Gastroesophageal sphincter (tissue), 4 donors: ENCODE measurements around the gene SHISA7. TPM values are rescaled to one million over a fixed set of nuclear protein-coding genes. Genes with fewer than 3 reads are reported as not detected.

ENCODE experiments used
- ATAC-seq: fragments of 150-250 bp; one replicate; pipeline ENCODE4 v1.9.1; 2016; ENCODE audit warnings: mild to moderate bottlenecking, moderate library complexity
- H3K27ac ChIP-seq, 4 donors: fragments of 200-600 bp; sonication (generic) in 3 of 4; 1 replicate in 3 of 4; 2 replicates in 1 of 4; pipeline ENCODE4 v1.5.1; 2016 to 2019
- H3K27me3 ChIP-seq: fragments of 200-600 bp; sonication (generic); one replicate; pipeline ENCODE4 v1.5.1; 2019
- H3K36me3 ChIP-seq, 2 donors: fragments of 200-600 bp; sonication (generic); one replicate each; pipeline ENCODE4 v1.5.1; 2019; ENCODE audit warnings: control low read depth in 1 of 2
- H3K4me1 ChIP-seq, 3 donors: fragments of 200-600 bp; sonication (generic); 1 replicate in 2 of 3; 2 replicates in 1 of 3; pipeline ENCODE4 v1.5.1; 2016 to 2019; ENCODE audit warnings: control low read depth in 2 of 3
- H3K4me3 ChIP-seq, 2 donors: fragments of 200-600 bp; sonication (generic); one replicate each; pipeline ENCODE4 v1.5.1; 2019; ENCODE audit warnings: mild to moderate bottlenecking in 1 of 2, moderate library complexity in 1 of 2
- H3K9me3 ChIP-seq, 3 donors: fragments of 200-600 bp; sonication (generic); one replicate each; pipeline ENCODE4 v1.5.1; 2017 to 2019; ENCODE audit warnings: control low read depth in 2 of 3
- CTCF ChIP-seq, 4 experiments: fragments of 200-600 bp in 2 of 4; fragments of 450-650 bp in 2 of 4; sonication (generic) in 1 of 4; IDR thresholded peaks; one replicate each; pipeline ENCODE4 v1.5.1; 2017 to 2019; ENCODE audit warnings: antibody characterized with exemption in 4 of 4, mild to moderate bottlenecking in 2 of 4, moderate library complexity in 2 of 4
- EP300 ChIP-seq: sonication (generic); formaldehyde crosslinking; IDR thresholded peaks from one replicate; pipeline ENCODE4 v1.6.1; 2017; ENCODE audit warnings: antibody characterized with exemption, mild to moderate bottlenecking
- POLR2A ChIP-seq, 2 donors: fragments of 450-650 bp; IDR thresholded peaks; one replicate each; pipeline ENCODE4 v1.6.1; 2017; ENCODE audit warnings: antibody characterized with exemption in 2 of 2, mild to moderate bottlenecking in 2 of 2, moderate library complexity in 1 of 2
- POLR2AphosphoS5 ChIP-seq: sonication (generic); formaldehyde crosslinking; IDR thresholded peaks from one replicate; pipeline ENCODE4 v1.6.1; 2017; ENCODE audit warnings: antibody characterized with exemption
- WGBS, 2 donors: methylation state at CpG; one replicate each; pipeline ENCODE4 v1.1.5; 2018; ENCODE audit warnings: low coverage in 1 of 2; 5-methylcytosine and 5-hydroxymethylcytosine counted together
- total RNA-seq, 4 donors: library from RNA; depleted of rRNA; stranded (reverse); fragments of >200 nt; gene quantifications; one replicate each; pipeline ENCODE4 v1.1.0, GENCODE V29; 2016

Gene SHISA7
- total RNA-seq, 4 donors from 2014 or later, result not detected

GRCh38 chr19:55441319-55441691, 1.8 kb downstream of the SHISA7 start:
- no peak for ATAC-seq
- H3K4me1 ChIP-seq, result peaks cover 0 to 35% (median 2%) of the 10 kb centered on the region in 3 donors
- no peak overlapping the region for H3K4me3 ChIP-seq
- H3K9me3 ChIP-seq, result no peaks in the 10 kb centered on the region
- WGBS, 2 donors, result 6% methylated on average over 17 of the region's 21 CpGs; no CpG with 5 or more reads in 1 of the 2 donors
- H3K27me3 ChIP-seq, result peaks cover 99% of the 10 kb centered on the region
- no peak overlapping the region for H3K27ac ChIP-seq
- no peaks in the 10 kb centered on the region for H3K36me3 ChIP-seq
- no peak for TF ChIP-seq POLR2A (IDR thresholded peaks at IDR 0.05)
- no peak for TF ChIP-seq CTCF (IDR thresholded peaks at IDR 0.05)
- no peak for TF ChIP-seq POLR2AphosphoS5
- no peak for TF ChIP-seq EP300

- 10 to 11% methylated on average over 8 to 10 of the region's 39 CpGs for WGBS, 2 donors
- TF ChIP-seq EP300 (no peak), POLR2A (IDR thresholded peaks at IDR 0.05) (no peak), POLR2AphosphoS5 (no peak), CTCF (IDR thresholded peaks at IDR 0.05) (no peak)
- Histone ChIP-seq H3K27me3 (peaks cover 100% of the 10 kb centered on the region), H3K4me1 (peaks cover 0 to 35% (median 2%) of the 10 kb centered on the region in 3 donors), H3K27ac (no peak overlapping the region), H3K36me3 (no peaks in the 10 kb centered on the region), H3K4me3 (no peak overlapping the region), H3K9me3 (no peaks in the 10 kb centered on the region)
- ATAC-seq, result no peak
These were observed 2.5 kb downstream of the SHISA7 start for GRCh38 chr19:55440411-55441105.

- Histone ChIP-seq H3K27me3 (peaks cover 89% of the 10 kb centered on the region), H3K9me3 (no peaks in the 10 kb centered on the region), H3K36me3 (no peaks in the 10 kb centered on the region), H3K4me3 (no peak overlapping the region), H3K27ac (no peak overlapping the region), H3K4me1 (peaks cover 0 to 35% (median 2%) of the 10 kb centered on the region in 3 donors)
- no peak for ATAC-seq
- 61 to 78% methylated on average over 3 to 5 of the region's 5 CpGs for WGBS, 2 donors
- no peak for TF ChIP-seq EP300
- no peak for TF ChIP-seq POLR2AphosphoS5
- no peak for TF ChIP-seq POLR2A (IDR thresholded peaks at IDR 0.05)
These were observed 4.0 kb downstream of the SHISA7 start for GRCh38 chr19:55439052-55439451.

- 0 to 8% methylated on average over 1 to 7 of the region's 17 CpGs for WGBS, 2 donors
- no peak for ATAC-seq
These were observed 5.7 kb downstream of the SHISA7 start for GRCh38 chr19:55437410-55437809.

GRCh38 chr19:55436847-55437246, 6.3 kb downstream of the SHISA7 start:
- no peak for ATAC-seq
- 35 to 50% methylated on average over 4 to 8 of the region's 8 CpGs for WGBS, 2 donors
- no peaks in the 10 kb centered on the region for H3K36me3 ChIP-seq
- peaks cover 89% of the 10 kb centered on the region for H3K27me3 ChIP-seq
- no peak for TF ChIP-seq CTCF (IDR thresholded peaks at IDR 0.05)
- no peak for TF ChIP-seq POLR2AphosphoS5
- no peak for TF ChIP-seq POLR2A (IDR thresholded peaks at IDR 0.05)
- H3K27ac ChIP-seq, result no peak overlapping the region
- H3K9me3 ChIP-seq, result no peaks in the 10 kb centered on the region
- no peak overlapping the region for H3K4me3 ChIP-seq
- H3K4me1 ChIP-seq, result peaks cover 0 to 26% (median under 1%) of the 10 kb centered on the region in 3 donors

More at GRCh38 chr19:55437410-55437809, 5.7 kb downstream of the SHISA7 start:
- no peaks in the 10 kb centered on the region for H3K9me3 ChIP-seq
- peaks cover 89% of the 10 kb centered on the region for H3K27me3 ChIP-seq
- no peak overlapping the region for H3K4me3 ChIP-seq
- TF ChIP-seq POLR2A (IDR thresholded peaks at IDR 0.05) (no peak), CTCF (IDR thresholded peaks at IDR 0.05) (no peak), EP300 (no peak), POLR2AphosphoS5 (no peak)
- H3K27ac ChIP-seq, result no peak overlapping the region
- H3K4me1 ChIP-seq, result peaks cover 0 to 32% (median 2%) of the 10 kb centered on the region in 3 donors
- no peaks in the 10 kb centered on the region for H3K36me3 ChIP-seq
